ENCODE results near the gene ACSL4.
A peak's percentile ranks its signal among the peaks of the same experiment; 100 is the strongest.
"Not testable (repeated sequence)": the region's sequence is repeated elsewhere in the genome, so short reads cannot be mapped to it uniquely, and the experiment has no call there.

ACSL4 gene

DNA sequence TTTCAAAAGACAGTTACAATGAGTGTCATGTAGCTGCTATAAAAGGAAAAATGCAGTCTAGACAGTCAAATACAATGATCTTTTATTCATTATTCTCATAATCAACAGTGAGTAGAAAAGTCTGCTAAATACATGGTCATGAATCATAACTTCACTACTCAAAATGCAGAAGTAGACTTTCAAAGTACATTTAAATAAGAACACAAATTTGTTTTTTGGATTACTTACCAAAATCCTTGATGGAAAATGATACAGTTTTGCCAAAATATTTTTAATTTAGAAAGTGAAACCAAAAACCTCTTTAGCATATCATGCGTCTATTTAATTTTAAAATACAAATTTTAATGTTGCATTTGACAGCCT, 4.9 kb downstream of the ACSL4 start:
- DNase-seq, result peak in 2 of 3 donors; percentile 46 to 61

DNA sequence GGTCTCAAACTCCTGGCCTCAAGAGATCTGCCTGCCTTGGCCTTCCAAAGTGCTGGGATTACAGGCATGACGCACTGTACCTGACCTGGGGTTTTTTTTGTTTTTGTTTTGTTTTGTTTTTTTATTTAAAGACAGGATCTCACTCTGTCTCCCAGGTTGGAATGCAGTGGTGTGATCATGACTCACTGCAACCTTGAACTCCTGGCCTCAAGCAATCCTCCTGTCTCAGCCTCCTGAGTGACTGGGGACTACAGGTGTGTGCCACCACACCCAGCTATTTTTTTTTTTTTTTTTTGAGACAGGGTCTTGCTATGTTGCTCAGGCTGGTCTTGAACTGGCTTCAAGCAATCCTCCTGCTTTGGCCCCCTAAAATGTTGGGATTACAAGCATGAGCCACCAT, 8.1 kb downstream of the ACSL4 start:
- not testable (repeated sequence) for DNase-seq

DNA sequence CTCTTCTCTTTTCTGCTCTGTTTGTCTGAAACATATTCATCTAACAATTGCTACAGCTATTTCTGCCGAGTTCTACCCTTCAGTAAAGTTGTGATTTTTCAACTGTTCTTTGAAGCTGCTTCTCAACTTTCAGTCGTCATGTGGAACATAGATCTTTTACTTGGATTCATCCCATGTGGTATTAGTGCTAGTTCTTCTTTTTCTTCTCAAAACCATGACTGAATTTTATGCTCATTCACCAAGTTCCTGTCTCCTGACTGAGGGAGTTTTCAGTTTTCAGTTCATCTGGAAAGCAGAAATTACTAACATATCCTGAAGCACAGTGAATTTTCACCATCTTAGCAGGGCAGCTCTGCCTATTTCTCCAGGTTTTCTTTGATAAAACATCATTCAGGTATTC, 12.1 kb downstream of the ACSL4 start:
- peak; percentile 47 to 85 (median 82) for DNase-seq

DNA sequence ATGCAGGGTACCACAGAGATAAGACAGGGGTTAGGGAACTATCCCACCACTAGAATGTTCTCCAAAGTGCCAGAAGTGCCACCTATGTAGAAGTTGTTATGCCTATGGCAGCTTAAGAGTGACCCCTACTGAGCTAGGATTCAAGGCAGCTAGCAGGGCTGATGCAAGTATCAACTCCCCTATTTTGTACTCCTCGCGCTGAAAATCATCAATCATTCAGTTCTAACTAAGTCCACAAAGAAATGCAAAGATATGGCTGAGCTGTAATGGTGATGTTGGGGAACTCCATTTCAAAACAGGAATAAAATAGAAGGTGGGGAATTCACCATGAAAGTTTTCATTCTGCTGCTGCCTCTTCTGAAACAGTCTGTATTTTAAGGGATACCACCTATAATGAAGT, 13.8 kb downstream of the ACSL4 start:
- peak; percentile 30 to 64 (median 55) for DNase-seq

DNA sequence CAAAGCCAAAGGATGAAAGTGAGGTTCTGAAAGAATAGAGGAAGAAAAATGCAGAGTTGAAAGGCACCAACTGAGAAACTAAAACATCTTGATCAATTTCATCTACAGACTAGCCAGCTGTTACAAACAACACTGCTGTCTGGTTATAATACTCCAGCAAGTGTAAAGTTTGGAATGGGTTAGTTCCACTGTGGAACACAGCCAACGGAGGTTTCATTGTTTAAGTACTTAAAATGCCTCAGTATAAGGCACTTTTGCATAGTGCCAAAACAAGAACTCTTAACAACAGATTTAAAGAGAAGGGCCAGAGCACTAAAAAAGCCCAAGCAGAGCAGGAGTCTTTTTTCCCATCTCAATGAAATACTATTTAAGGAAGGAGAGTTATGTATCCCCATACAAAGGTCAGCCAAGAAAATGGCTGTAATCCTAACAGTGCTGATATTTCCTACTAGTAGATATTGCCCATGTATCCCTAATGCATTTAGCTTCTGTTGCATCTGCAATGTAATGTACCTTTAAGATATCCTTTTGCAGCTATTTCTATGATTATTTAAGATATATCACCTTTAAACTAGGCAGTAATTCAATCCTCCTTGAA, 16.5 kb downstream of the ACSL4 start:
- no peak for DNase-seq

DNA sequence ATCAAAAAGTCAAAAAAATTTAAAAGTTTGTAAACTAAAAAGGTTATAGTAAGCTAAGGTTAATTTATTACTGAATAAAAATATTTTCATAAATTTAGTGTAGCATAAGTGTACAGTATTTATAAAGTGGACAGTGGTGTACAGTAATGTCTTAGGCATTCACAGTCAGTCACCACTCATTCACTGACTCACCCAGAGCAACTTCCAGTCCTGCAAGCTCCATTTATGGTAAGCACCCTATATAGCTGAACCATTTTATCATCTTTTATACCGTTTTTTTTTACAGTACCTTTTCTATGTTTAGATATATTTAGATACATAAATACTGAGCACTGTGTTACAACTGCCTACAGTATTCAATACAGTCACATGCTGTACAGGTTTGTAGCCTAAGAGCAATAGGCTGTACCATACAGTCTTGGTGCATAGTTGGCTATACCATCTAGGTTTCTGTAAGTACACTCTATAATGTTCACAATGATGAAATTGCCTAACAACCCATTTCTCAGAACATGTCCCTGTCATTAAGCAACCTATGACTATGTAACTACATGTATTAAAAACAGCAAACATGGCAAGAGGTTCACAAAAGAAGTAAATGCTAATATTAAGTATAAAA, 18.6 kb downstream of the ACSL4 start:
- peak in 2 of 3 donors; percentile 53 to 54 for DNase-seq

DNA sequence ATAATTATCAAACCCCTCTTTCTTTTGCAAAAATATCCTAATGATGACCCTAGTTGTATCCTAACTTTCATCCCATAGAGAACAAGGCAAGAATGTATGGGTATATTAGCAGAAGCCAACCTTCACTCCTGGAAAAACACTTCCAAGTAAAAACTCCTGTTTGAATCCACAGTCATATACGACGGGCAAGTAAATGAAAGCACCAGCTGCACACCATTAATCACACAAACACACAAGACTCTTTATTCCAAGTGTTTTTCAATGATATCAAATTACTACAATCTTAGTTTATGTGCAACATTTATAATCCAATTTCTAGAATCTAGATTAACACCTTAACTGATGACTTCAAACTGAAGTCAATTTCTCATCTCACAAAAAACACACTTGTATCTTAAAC, 22.9 kb downstream of the ACSL4 start:
- DNase-seq, result no peak

DNA sequence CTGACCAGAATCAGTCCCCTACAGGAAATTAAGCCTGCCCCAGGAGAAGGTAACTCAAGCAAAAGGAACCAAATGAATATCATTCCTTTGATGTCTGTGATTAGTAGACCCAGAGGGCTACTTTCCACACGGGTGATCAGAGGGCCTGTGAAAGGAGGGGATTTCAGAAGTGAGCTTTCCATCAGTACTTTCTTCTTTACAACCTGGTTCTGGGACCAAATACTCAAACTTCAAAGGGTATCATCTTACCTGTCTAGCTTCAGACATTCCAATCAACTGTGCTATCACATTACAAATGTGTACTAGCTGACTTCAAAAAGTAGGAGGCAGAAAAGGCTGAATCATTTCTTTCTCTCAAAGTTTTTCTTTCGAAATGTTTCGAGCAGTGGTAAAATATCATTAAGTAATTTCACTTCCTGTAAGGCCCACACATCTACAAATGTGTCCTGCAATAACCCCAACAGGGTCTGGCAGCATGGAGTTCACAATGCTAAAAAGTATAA, 23.9 kb downstream of the ACSL4 start:
- DNase-seq, result peak; percentile 46 to 83 (median 77)

DNA sequence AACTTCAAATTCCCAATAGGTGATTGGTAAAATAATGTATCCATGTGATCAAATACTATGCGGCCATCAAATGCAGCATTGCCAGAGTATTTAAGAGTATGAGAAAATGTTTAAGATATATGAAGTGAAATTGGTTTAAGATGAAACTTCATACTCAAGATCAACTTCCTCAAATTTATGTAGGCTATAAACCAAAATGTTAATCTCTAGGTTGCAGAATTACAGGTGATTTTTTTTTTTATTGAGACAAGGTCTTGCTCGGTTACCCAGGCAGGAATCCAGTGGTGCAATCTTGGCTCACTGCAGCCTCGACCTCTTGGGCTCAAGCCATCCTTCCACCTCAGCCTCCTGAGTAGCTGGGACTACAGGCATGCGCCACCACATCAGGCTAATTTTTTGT, 25.3 kb downstream of the ACSL4 start:
- no peak for DNase-seq

DNA sequence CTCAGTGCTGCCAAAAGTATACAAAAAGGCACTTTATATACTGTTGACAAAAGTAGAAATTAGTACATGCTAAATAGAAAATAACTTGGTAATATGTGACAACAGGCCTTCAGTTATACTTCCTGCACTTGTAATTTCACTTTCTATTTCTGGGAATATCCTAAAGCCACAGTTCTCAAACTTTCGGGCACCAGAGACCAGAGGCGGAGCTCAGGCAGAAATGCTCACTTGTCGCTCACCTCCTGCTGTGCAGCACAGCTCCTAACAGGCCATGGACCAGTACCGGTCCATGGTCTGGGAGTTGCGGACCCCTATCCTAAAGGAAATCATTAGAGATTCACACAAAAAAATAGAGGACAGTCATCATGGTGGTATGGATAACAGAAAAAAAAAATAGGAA, 25.7 kb downstream of the ACSL4 start:
- peak; percentile 32 to 70 (median 49) for DNase-seq

DNA sequence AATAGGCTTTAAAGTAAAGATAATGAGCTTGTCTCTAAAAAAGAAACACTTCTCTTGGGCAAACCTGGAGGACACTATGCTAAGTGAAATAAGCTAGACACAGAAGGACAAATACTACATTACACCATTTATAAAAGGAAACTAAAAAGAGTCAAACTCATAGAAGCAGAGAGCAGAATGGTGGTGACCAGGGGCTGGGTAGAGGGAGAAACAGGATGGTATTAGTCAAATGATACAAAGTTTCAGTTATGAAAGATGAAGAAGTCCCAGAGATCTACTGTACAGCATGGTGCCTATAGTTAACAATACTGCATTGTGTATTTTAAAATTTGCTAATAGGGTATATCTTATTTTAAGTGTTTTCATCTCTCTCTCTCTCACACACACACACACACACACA, 28.5 kb downstream of the ACSL4 start:
- no peak for DNase-seq

DNA sequence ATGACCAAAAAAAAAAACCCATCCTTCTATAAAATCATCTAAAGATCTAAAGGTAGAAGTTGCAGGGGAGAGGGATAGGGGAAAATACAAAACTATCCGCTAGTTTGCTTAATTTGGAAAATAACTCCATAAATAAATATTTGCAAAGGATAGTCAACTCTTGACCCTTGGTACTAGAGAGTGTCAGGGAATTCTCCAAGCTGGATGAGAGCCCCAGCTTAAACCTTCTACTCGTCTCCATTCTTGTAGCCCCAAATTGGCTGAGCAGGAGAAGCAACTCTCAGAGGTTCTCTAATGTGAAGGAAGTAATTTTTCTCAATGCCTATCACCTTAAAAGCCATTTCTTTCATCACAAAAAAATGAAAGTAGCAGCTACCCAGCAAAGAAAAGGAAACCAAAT, 35.2 kb downstream of the ACSL4 start:
- no peak for DNase-seq

DNA sequence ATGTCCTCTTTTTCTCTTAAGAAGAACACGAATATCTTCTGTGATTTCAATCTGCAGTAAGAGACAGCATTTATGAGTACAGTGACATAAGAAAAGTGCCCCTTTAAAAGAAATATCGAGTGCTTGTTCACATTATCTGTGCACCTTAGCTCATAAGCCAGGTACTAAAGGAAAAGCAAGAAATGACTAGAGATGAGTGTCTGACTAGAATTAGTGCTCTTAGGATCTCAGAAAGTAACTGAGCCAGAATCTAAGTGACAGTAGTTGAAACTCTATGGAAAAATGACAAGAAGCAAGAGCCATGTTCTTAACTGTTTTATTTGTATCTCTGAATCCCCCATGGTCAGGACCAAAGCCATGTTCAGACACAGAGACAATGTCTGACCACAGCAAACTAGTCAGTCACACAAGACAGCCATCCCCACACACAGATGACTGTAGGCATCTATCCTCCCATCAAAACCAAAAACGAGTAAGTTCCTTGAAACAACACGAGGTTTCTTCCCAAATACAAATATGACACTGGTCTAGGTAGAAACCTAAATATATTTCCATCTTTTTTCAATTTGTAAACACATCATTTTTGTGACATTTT, 36.8 kb downstream of the ACSL4 start:
- DNase-seq, result no peak

DNA sequence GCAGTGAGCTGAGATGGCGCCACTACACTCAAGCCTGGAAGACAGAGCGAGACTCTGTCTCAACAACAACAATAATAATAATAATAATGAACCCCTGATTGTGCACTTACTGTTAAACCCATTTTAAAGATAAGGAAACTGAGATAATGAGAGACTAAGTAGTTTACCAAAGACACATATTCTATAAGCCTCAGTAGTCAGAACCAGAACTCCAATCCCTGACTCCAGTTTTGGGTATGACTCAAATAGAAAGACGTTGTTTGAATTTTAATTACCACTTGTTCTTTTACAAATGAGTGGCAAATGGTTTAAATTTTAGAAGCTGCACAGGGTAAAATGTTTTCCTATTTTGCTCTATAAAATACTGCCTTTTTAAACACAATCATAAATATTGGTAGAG, 37.4 kb downstream of the ACSL4 start:
- no peak for DNase-seq

DNA sequence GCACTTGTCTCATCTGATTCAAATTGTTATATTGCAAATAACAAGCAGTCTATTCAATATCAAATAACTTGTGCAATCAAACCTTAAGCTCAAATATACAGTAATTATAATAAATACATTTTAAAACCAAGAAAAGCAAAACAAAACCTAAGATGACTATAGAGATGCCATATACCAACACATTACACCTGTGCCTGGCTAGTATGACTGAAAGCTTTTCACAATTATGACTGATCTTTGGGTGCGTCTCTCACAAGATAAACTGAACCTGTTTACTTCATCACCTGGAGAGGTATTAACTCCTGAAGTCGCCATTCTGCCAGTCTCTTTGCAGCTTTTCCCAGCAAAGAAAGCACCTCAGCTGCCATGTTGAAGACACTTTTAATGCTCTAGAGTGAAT, 41.3 kb downstream of the ACSL4 start:
- DNase-seq, result no peak

DNA sequence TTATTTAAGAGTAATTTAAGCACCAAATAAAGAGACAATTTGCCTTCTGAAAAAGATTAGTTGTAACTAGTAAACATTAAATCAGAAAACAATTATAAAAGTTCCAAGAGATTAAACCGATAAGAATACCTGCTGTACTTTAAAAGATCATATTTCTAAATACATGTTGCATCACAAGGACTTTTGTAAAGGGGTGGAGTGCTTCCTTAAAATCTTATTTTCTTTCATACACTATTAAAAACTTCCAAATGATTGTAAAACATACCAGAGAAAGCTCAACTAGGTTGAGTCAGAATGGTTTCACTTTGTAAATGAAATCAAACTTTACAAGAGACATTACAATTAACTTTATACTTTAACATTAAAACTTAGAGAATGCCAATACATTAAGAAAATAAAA, 41.8 kb downstream of the ACSL4 start:
- DNase-seq, result peak in 2 of 3 donors; percentile 15 to 21

DNA sequence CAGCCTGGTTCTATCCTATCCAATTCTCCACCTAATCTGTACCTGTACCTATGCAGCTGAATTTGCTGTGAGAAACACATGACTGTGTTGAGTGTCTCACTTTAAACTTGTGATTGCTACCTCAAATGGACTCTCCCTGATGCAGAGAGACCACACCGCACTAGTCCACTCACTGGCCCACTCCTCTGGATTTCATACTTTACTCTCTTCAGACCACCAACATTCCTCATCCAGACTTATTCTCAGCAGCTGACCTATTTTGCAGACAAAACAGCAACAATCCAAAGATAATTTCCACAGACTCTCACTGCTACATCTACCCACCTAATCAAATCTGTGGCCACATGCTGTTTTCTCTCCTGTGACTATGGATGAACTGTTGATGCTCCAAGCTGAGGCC, 45.2 kb downstream of the ACSL4 start:
- no peak for DNase-seq

DNA sequence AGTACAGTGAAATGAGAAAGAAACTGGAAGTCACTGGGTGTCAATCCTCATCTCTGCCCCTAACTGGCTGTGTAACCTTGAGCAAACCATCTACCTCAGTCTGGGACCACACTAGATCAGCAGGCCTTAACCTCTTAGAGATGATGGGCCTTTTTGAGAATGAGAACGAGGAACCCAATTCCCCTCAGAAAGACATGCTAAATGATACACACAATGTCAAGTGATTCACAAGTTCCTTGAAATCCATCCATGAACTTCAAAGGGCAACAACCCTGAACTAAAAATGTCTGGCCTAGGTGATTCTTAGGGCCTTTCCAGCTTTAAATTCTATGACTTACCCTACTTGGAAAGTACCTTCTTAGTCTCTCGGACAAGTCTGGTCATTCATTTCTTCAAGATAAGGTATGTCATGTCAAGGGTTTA, 47.4 kb downstream of the ACSL4 start:
- peak; percentile 30 to 57 (median 31) for DNase-seq

DNA sequence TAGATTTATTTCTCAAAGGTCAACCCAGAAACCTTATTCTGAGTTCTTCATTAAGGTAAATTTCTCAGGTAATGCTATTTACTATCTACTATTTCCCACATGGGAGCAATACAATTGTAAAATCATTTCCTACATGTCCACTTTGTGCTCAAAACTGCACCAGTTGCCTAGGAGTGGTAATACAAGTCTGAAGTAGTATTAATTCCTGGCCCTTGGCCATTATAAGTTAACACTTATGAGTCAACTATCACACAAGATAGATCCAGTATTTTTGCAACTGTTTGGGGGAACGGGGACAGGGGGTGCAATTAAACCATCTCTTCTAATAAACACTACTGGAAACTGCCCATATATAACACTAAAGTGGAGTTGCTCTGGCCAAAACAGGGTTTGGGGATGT, 48.9 kb downstream of the ACSL4 start:
- no peak for DNase-seq

DNA sequence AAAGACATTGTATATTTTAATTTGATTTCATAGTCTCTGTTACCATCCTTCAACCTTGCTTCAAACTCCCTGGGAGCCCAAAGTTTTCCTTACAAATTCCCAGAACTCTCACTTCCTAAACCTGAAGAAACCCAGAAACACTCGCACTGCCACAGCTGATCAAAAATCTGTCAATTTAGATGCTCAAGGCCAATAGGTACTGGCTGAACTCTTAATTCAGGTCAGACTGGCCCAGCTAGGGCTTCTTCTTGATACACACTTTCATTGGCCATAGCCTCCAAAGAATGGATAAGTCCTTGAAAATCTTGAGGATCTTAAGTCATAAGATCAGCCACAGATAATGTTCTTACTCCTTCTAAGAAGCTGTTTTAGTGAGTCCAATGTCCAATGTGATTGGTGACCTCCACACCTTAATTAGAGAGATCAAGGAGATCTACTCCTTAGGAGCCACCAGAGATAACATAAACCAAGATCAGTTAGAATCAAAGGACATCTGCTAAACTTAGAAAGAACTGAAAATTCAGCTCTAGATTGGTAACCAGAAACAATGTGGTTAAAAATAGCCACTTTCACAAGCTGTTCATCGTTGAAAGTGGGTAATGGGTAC, 51.5 kb downstream of the ACSL4 start:
- DNase-seq, result no peak

DNA sequence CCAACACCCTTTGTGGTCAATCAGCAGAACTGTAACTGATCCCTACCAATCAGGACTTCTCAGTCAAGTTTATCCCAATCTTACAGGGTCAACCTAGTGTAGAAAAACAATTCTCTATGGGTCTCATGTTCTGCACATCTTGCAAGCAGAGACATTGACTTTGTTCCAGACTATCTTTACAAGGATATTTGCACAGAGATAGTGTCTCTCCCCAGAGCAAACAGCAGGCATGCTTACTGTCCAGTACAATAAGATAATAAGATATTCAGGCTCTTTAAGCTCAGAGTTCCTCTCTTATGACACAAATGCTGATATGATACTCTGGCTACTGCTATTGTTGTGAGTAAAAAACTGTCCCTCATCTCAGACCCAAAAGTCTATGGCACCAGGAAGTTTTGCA, 53.2 kb downstream of the ACSL4 start:
- no peak for DNase-seq

DNA sequence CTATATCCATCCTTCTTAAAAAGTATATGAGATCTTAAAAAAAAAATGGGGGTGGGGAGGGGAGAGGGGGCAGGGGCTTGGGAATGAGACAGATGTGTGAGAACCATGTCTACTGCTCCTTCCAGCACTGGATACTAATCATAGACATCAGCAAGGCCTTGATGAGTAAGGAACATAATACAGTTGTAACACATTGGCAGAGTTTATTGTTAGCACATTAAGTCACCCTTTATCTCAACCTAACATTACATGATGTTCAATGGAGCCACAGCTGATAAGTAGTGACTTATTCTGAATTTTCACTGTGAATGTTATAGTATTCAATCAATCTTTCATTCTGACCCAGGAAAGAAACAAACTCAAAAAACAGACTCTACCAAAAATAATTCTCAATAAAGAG, 60.8 kb downstream of the ACSL4 start:
- no peak for DNase-seq

DNA sequence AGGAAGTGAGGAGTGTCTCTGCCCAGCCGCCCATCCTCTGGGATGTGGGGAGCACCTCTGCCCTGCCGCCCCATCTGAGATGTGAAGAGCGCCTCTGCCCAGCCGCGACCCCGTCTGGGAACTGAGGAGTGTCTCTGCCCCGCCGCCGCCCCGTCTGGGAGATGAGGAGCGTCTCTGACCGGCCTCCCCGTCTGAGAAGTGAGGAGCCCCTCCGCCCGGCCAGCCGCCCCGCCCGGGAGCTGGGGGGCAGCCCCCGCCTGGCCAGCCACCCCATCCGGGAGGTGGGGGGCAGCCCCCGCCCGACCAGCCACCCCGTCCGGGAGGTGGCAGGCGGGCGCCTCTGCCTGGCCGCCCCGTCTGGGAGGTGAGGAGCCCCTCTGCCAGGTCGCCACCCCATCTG, 61.9 kb downstream of the ACSL4 start:
- not testable (repeated sequence) for DNase-seq

DNA sequence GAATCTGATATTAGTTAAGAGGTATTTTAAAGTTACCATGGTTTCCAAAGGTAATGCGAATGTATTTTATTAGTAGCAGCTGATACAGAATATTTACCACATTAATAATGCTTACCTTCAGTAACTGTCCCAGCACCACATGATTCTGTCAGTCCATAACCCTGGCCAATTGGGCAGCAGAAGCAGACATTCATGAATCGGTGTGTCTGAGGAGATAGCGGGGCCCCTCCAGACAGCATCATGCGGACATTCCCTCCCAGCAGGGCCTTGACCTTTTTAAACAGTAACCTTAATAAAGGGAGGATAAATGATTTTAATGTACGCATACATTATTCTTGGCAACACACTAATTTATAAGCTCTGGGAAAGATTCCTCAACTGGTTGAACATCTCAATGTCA, 65.1 kb downstream of the ACSL4 start:
- DNase-seq, result no peak
